Stomach (tissue), 9 donors: ENCODE data around the gene MMP1. TPM values are rescaled to one million over a fixed set of nuclear protein-coding genes. Genes with fewer than 3 reads are reported as not detected.

ENCODE experiments used
- DNase-seq, 2 donors: peaks; one replicate each; pipeline versions ENCODE4 v3.0.0 to v3.0.0-alpha.2; 2013 to 2019
- H3K27ac ChIP-seq, 5 donors: fragments of 200-600 bp in 4 of 5; sonication (generic) in 4 of 5; one replicate each; pipeline ENCODE4 v1.5.1; 2013 to 2019; ENCODE audit warnings: mild to moderate bottlenecking in 1 of 5, moderate library complexity in 1 of 5
- H3K27me3 ChIP-seq, 3 donors: fragments of 200-600 bp; sonication (generic); one replicate each; pipeline ENCODE4 v1.5.1; 2017 to 2019; ENCODE audit warnings: mixed run types in 1 of 3
- H3K36me3 ChIP-seq, 4 donors: fragments of 200-600 bp; sonication (generic); 1 replicate in 3 of 4; 2 replicates in 1 of 4; pipeline ENCODE4 v1.5.1; 2016 to 2019
- H3K4me1 ChIP-seq, 4 donors: fragments of 200-600 bp; sonication (generic); one replicate each; pipeline ENCODE4 v1.5.1; 2016 to 2019
- H3K4me3 ChIP-seq, 4 donors: fragments of 200-600 bp; sonication (generic) in 3 of 4; one replicate each; pipeline ENCODE4 v1.5.1; 2016 to 2019; ENCODE audit warnings: mild to moderate bottlenecking in 1 of 4
- H3K9me3 ChIP-seq, 4 donors: fragments of 200-600 bp; sonication (generic); one replicate each; pipeline ENCODE4 v1.5.1; 2016 to 2019
- CTCF ChIP-seq, 7 experiments: fragments of 450-650 bp in 4 of 7; fragments of 200-600 bp in 3 of 7; sonication (generic) in 3 of 7; IDR thresholded peaks; one replicate each; pipeline ENCODE4 v1.5.1; 2016 to 2019; ENCODE audit warnings: antibody characterized with exemption in 7 of 7, control low read depth in 2 of 7, mild to moderate bottlenecking in 1 of 7
- EP300 ChIP-seq: sonication (generic); formaldehyde crosslinking; IDR thresholded peaks from one replicate; pipeline ENCODE4 v1.6.1; 2017; ENCODE audit warnings: antibody characterized with exemption
- POLR2A ChIP-seq, 4 donors: fragments of 450-650 bp; IDR thresholded peaks; one replicate each; pipeline ENCODE4 v1.6.1; 2016; ENCODE audit warnings: antibody characterized with exemption in 4 of 4, control low read depth in 2 of 4, mild to moderate bottlenecking in 1 of 4, moderate library complexity in 1 of 4
- POLR2AphosphoS5 ChIP-seq, 3 donors: sonication (generic); formaldehyde crosslinking; IDR thresholded peaks; one replicate each; pipeline ENCODE4 v1.6.1; 2016; ENCODE audit warnings: antibody characterized with exemption in 3 of 3
- WGBS, 5 donors: extraction: QIAGEN DNeasy Blood & Tissue Kit in 3 of 5; methylation state at CpG; one replicate each; pipeline versions ENCODE4 v1.1.5 to v1.1.7; 2013 to 2018; 5-methylcytosine and 5-hydroxymethylcytosine counted together
- intact Hi-C: fragments of 100-400 bp; cut with DNase I; formaldehyde crosslinking; loops from one replicate; pipeline ENCODE4 v1.15.1; 2023; ENCODE audit warnings: low total_unique reads
- polyA plus RNA-seq, 3 donors: library from polyadenylated mRNA; stranded (reverse); fragments of 200-250 nt; gene quantifications; one replicate each; pipeline ENCODE4 v1.2.3, GENCODE V29; 2013
- total RNA-seq, 5 donors: library from RNA; depleted of rRNA; stranded (reverse); fragments of >200 nt; gene quantifications; one replicate each; pipeline versions ENCODE4 v1.1.0 to v1.2.3, GENCODE V29; 2014 to 2016
- donor health status: healthy with polysubstance abuse.
- donor health status: Bipolar disorder and iron deficiency.
- donor health status: healthy.

The MMP1 gene
- total and polyA plus RNA-seq, 8 donors, result 0.89 to 127 (median 7.5) TPM; not detected in 2

- Histone ChIP-seq H3K27ac (no peak overlapping the region), H3K4me3 (no peak overlapping the region), H3K4me1 (no peaks in the 10 kb centered on the region), H3K36me3 (no peaks in the 10 kb centered on the region), H3K27me3 (no peaks in the 10 kb centered on the region), H3K9me3 (no peaks in the 10 kb centered on the region)
- no peak for TF ChIP-seq EP300
- TF ChIP-seq POLR2A (IDR thresholded peaks at IDR 0.05), result no peak
- no peak for TF ChIP-seq POLR2AphosphoS5 (IDR thresholded peaks at IDR 0.05)
- TF ChIP-seq CTCF (IDR thresholded peaks at IDR 0.05), result no peak
- intact Hi-C loops, result no loop called here
- DNase-seq, result no peak
- 29 to 70% (median 31%) methylated on average over 1 of the region's 1 CpG for WGBS, 5 donors
Observed at GRCh38 chr11:102771351-102771750, 26.6 kb downstream of the MMP1 start.

GRCh38 chr11:102770191-102770590, 27.8 kb downstream of the MMP1 start:
- Histone ChIP-seq H3K36me3 (no peaks in the 10 kb centered on the region), H3K9me3 (no peaks in the 10 kb centered on the region), H3K4me3 (no peak overlapping the region), H3K4me1 (no peaks in the 10 kb centered on the region), H3K27ac (no peak overlapping the region), H3K27me3 (no peaks in the 10 kb centered on the region)
- intact Hi-C loops, result no loop called here
- TF ChIP-seq CTCF (IDR thresholded peaks at IDR 0.05), result no peak
- no peak for TF ChIP-seq EP300
- DNase-seq, result no peak

GRCh38 chr11:102767800-102768199, 30.2 kb downstream of the MMP1 start:
- 54 to 73% (median 65%) methylated on average over 18 of the region's 18 CpGs for WGBS, 5 donors
- DNase-seq, result no peak
- intact Hi-C loops, result no loop called here
- Histone ChIP-seq H3K4me3 (no peak overlapping the region), H3K36me3 (no peaks in the 10 kb centered on the region), H3K4me1 (no peaks in the 10 kb centered on the region), H3K27ac (no peak overlapping the region), H3K27me3 (no peaks in the 10 kb centered on the region), H3K9me3 (no peaks in the 10 kb centered on the region)
- no peak for TF ChIP-seq POLR2AphosphoS5 (IDR thresholded peaks at IDR 0.05)
- TF ChIP-seq CTCF (IDR thresholded peaks at IDR 0.05), result no peak

GRCh38 chr11:102763440-102763839, 34.5 kb downstream of the MMP1 start:
- no peaks in the 10 kb centered on the region for H3K4me1 ChIP-seq
- no peaks in the 10 kb centered on the region for H3K36me3 ChIP-seq
- H3K4me3 ChIP-seq, result no peak overlapping the region
- H3K27ac ChIP-seq, result no peak overlapping the region
- intact Hi-C loops, result no loop called here
- no peaks in the 10 kb centered on the region for H3K9me3 ChIP-seq
- DNase-seq, result no peak
- TF ChIP-seq EP300 (no peak), POLR2AphosphoS5 (IDR thresholded peaks at IDR 0.05) (no peak), POLR2A (IDR thresholded peaks at IDR 0.05) (no peak), CTCF (IDR thresholded peaks at IDR 0.05) (no peak)
- 81 to 90% (median 85%) methylated on average over 2 of the region's 2 CpGs for WGBS, 5 donors
- no peaks in the 10 kb centered on the region for H3K27me3 ChIP-seq

- H3K9me3 ChIP-seq, result no peaks in the 10 kb centered on the region
- no peaks in the 10 kb centered on the region for H3K27me3 ChIP-seq
- H3K4me3 ChIP-seq, result no peak overlapping the region
- intact Hi-C loops, result no loop called here
- no peak overlapping the region for H3K27ac ChIP-seq
- 56 to 81% (median 76%) methylated on average over 2 of the region's 2 CpGs for WGBS, 5 donors
- no peaks in the 10 kb centered on the region for H3K36me3 ChIP-seq
- DNase-seq, result no peak
- peaks cover 0 to 10% (median 0%) of the 10 kb centered on the region in 4 donors for H3K4me1 ChIP-seq
- TF ChIP-seq POLR2A (IDR thresholded peaks at IDR 0.05), result no peak
- no peak for TF ChIP-seq CTCF (IDR thresholded peaks at IDR 0.05)
- no peak for TF ChIP-seq POLR2AphosphoS5 (IDR thresholded peaks at IDR 0.05)
- TF ChIP-seq EP300, result no peak
Observed at GRCh38 chr11:102762361-102762767, 35.6 kb downstream of the MMP1 start.
